H1 (cell line): ENCODE results near the gene NAV2. TPM values are rescaled to one million over a fixed set of nuclear protein-coding genes. Genes with fewer than 3 reads are reported as not detected.

Experiments
- CTCF ChIA-PET: fragments of 300-600 bp; sonication (Branson Sonifier 250); formaldehyde crosslinking; loops from one replicate; lab custom pipeline; 2021; ENCODE audit not compliant: partially characterized antibody; lab: Charles Lee
- POLR2A ChIA-PET: fragments of 300-600 bp; sonication (Branson Sonifier 250); formaldehyde crosslinking; loops from one replicate; lab custom pipeline; 2021; ENCODE audit warnings: inconsistent platforms; ENCODE audit not compliant: partially characterized antibody; lab: Charles Lee
- DNase-seq, 2 experiments: peaks; one replicate each; pipeline versions ENCODE4 v3.0.0 to v3.0.0-alpha.2; 2010 to 2022; ENCODE audit warnings: low spot score in 2 of 2, low read depth in 1 of 2, mixed read lengths in 1 of 2
- FAIRE-seq: peaks from 2 replicates; lab custom pipeline; 2011; peaks lifted over from hg19 to GRCh38; lab: Jason Lieb, UNC
- H2AFZ ChIP-seq: 2 replicates; pipeline ENCODE4 v1.8.1; 2012; ENCODE audit warnings: low read length, inconsistent platforms
- H2AK5ac ChIP-seq: 2 replicates; pipeline ENCODE4 v1.6.1; 2013; ENCODE audit warnings: low read depth, low read length
- H2BK120ac ChIP-seq: replicated peaks from 2 replicates; pipeline ENCODE3; 2013; ENCODE audit warnings: low read depth, low read length, inconsistent platforms
- H2BK12ac ChIP-seq: 2 replicates; pipeline ENCODE4 v1.6.1; 2013; ENCODE audit warnings: low read depth, low read length
- H2BK15ac ChIP-seq: 2 replicates; pipeline ENCODE4 v1.6.1; 2013; ENCODE audit warnings: low read length
- H2BK20ac ChIP-seq: 2 replicates; pipeline ENCODE4 v1.6.1; 2013; ENCODE audit warnings: low read length
- H2BK5ac ChIP-seq: 2 replicates; pipeline ENCODE4 v1.6.1; 2013; ENCODE audit warnings: low read depth, low read length
- H3K14ac ChIP-seq: 2 replicates; pipeline ENCODE4 v1.6.1; 2013; ENCODE audit warnings: inconsistent platforms; ENCODE audit not compliant: insufficient read length
- H3K18ac ChIP-seq: 2 replicates; pipeline ENCODE4 v1.6.1; 2013; ENCODE audit warnings: low read length; ENCODE audit errors: extremely low read depth
- H3K23ac ChIP-seq: 2 replicates; pipeline ENCODE4 v1.6.1; 2013; ENCODE audit warnings: inconsistent platforms; ENCODE audit not compliant: insufficient read length
- H3K23me2 ChIP-seq: 2 replicates; pipeline ENCODE4 v1.6.1; 2013; ENCODE audit warnings: low read depth, low read length
- H3K27ac ChIP-seq: 2 replicates; pipeline ENCODE4 v1.6.1; 2011; ENCODE audit warnings: low read depth, low read length, inconsistent platforms
- H3K27me3 ChIP-seq, 4 experiments: replicated peaks in 1 of 4; 1 replicate in 1 of 4; 2 replicates in 3 of 4; pipeline versions ENCODE4 v1.6.1 to v1.8.1; 2011 to 2013; ENCODE audit warnings: low read length in 3 of 4, mild to moderate bottlenecking in 3 of 4, inconsistent platforms in 2 of 4, mixed read lengths in 2 of 4, moderate library complexity in 1 of 4; ENCODE audit not compliant: control insufficient read depth in 3 of 4, insufficient read depth in 3 of 4; ENCODE audit errors: extremely low read depth in 1 of 4
- H3K36me3 ChIP-seq, 4 experiments: 2 replicates each; pipeline versions ENCODE4 v1.6.1 to v1.8.1; 2011 to 2013; ENCODE audit warnings: mild to moderate bottlenecking in 4 of 4, low read length in 3 of 4, moderate library complexity in 2 of 4, control low read depth in 1 of 4, inconsistent platforms in 1 of 4; ENCODE audit not compliant: insufficient read depth in 4 of 4, control insufficient read depth in 2 of 4
- H3K4ac ChIP-seq: replicated peaks from 2 replicates; pipeline ENCODE3; 2013; ENCODE audit warnings: low read length, low read depth, mixed read lengths, inconsistent platforms; ENCODE audit not compliant: insufficient read length
- H3K4me1 ChIP-seq, 4 experiments: replicated peaks in 1 of 4; 1 replicate in 1 of 4; 2 replicates in 3 of 4; pipeline versions ENCODE4 v1.6.1 to v1.8.1; 2011 to 2013; ENCODE audit warnings: low read length in 3 of 4, inconsistent platforms in 2 of 4, mixed read lengths in 1 of 4; ENCODE audit not compliant: insufficient read depth in 4 of 4, control insufficient read depth in 3 of 4
- H3K4me2 ChIP-seq, 2 experiments: 2 replicates each; pipeline versions ENCODE4 v1.6.1 to v1.8.1; 2011 to 2013; ENCODE audit warnings: low read depth in 2 of 2, low read length in 2 of 2, control low read depth in 1 of 2, inconsistent platforms in 1 of 2, mild to moderate bottlenecking in 1 of 2; ENCODE audit not compliant: insufficient read depth in 1 of 2
- H3K4me3 ChIP-seq, 4 experiments: fragments of 200-600, 300-600 bp in 1 of 4; sonication (generic), shearing (Covaris generic), sonication (Bioruptor Twin) in 1 of 4; 2 replicates each; pipeline versions ENCODE4 v1.5.1 to v1.8.1; 2011 to 2016; ENCODE audit warnings: low read length in 4 of 4, low read depth in 3 of 4, control low read depth in 2 of 4, inconsistent platforms in 2 of 4, mild to moderate bottlenecking in 2 of 4, mixed read lengths in 1 of 4, moderate library complexity in 1 of 4; ENCODE audit not compliant: insufficient read depth in 2 of 4; ENCODE audit errors: extremely low read depth in 1 of 4
- H3K56ac ChIP-seq: replicated peaks from 2 replicates; pipeline ENCODE3; 2013; ENCODE audit warnings: low read depth, mild to moderate bottlenecking, mixed read lengths, low read length, inconsistent platforms; ENCODE audit not compliant: insufficient read length
- H3K79me1 ChIP-seq: 2 replicates; pipeline ENCODE4 v1.6.1; 2013; ENCODE audit warnings: low read depth, low read length, control low read depth
- H3K79me2 ChIP-seq, 2 experiments: 2 replicates each; pipeline versions ENCODE4 v1.6.1 to v1.8.1; 2012 to 2013; ENCODE audit warnings: low read length in 2 of 2, mild to moderate bottlenecking in 2 of 2, inconsistent platforms in 1 of 2; ENCODE audit not compliant: insufficient read depth in 2 of 2, control insufficient read depth in 1 of 2
- H3K9ac ChIP-seq, 4 experiments: replicated peaks in 1 of 4; 1 replicate in 1 of 4; 2 replicates in 3 of 4; pipeline versions ENCODE4 v1.6.1 to v1.8.1; 2011 to 2013; ENCODE audit warnings: low read depth in 3 of 4, low read length in 3 of 4, control low read depth in 2 of 4, mild to moderate bottlenecking in 2 of 4, moderate library complexity in 2 of 4, inconsistent platforms in 1 of 4; ENCODE audit errors: extremely low read depth in 1 of 4
- H3K9me3 ChIP-seq, 2 experiments: 2 replicates each; pipeline versions ENCODE4 v1.6.1 to v1.8.1; 2012 to 2013; ENCODE audit warnings: mild to moderate bottlenecking in 2 of 2, moderate library complexity in 2 of 2, control low read depth in 1 of 2, inconsistent platforms in 1 of 2, low read depth in 1 of 2, low read length in 1 of 2, mixed read lengths in 1 of 2; ENCODE audit not compliant: insufficient read depth in 2 of 2
- H4K20me1 ChIP-seq, 2 experiments: replicated peaks in 1 of 2; 2 replicates each; pipeline versions ENCODE3 to v1.8.1; 2011 to 2013; ENCODE audit warnings: inconsistent platforms in 2 of 2, low read length in 2 of 2, mild to moderate bottlenecking in 1 of 2; ENCODE audit not compliant: insufficient read depth in 2 of 2, control insufficient read depth in 1 of 2
- H4K5ac ChIP-seq: 2 replicates; pipeline ENCODE4 v1.6.1; 2013; ENCODE audit warnings: low read length, low read depth, mixed read lengths, inconsistent platforms; ENCODE audit not compliant: insufficient read length
- H4K8ac ChIP-seq: 2 replicates; pipeline ENCODE4 v1.8.0; 2013; ENCODE audit warnings: mild to moderate bottlenecking, moderate library complexity, low read length, inconsistent platforms; ENCODE audit not compliant: insufficient read depth; ENCODE audit errors: extremely low read depth
- H4K91ac ChIP-seq: replicated peaks from 2 replicates; pipeline ENCODE3; 2013; ENCODE audit warnings: low read length, mixed read lengths, inconsistent platforms; ENCODE audit not compliant: insufficient read length
- CBX5 ChIP-seq: fragments of 300-800, 300-1000 bp; sonication (generic); IDR thresholded peaks from 2 replicates; pipeline ENCODE4 v1.7.1; 2016; ENCODE audit warnings: antibody characterized with exemption, low read length, low read depth
- E2F6 ChIP-seq: IDR thresholded peaks from 2 replicates; pipeline ENCODE4 v1.6.1; 2012; ENCODE audit warnings: inconsistent platforms
- EZH2 ChIP-seq: fragments of 200-600 bp; sonication (generic); IDR thresholded peaks from 2 replicates; pipeline ENCODE4 v1.7.1; 2012; ENCODE audit warnings: low read depth, mild to moderate bottlenecking, moderate library complexity, low read length, inconsistent platforms; ENCODE audit not compliant: severe bottlenecking
- HDAC2 ChIP-seq, 2 experiments: fragments of 300-600 bp in 1 of 2; sonication (generic) in 1 of 2; IDR thresholded peaks; 2 replicates each; pipeline ENCODE4 v1.6.1; 2011 to 2012; ENCODE audit warnings: low read depth in 2 of 2, low read length in 2 of 2, mild to moderate bottlenecking in 2 of 2, moderate library complexity in 2 of 2, borderline replicate concordance in 1 of 2, inconsistent platforms in 1 of 2
- JUN ChIP-seq: IDR thresholded peaks from 2 replicates; pipeline ENCODE4 v1.6.1; 2011; ENCODE audit warnings: low read depth, mild to moderate bottlenecking, improper control_type of control experiment, low read length
- PHF8 ChIP-seq: fragments of 200-600 bp; sonication (generic); conservative IDR thresholded peaks from 2 replicates; pipeline ENCODE4 v1.7.1; 2012; ENCODE audit warnings: low read depth, mild to moderate bottlenecking, inconsistent platforms, low read length, moderate library complexity
- RFX5 ChIP-seq: IDR thresholded peaks from 2 replicates; pipeline ENCODE4 v1.6.1; 2011; ENCODE audit warnings: low read depth, low read length, improper control_type of control experiment, borderline replicate concordance
- WGBS, 2 experiments: shearing (Covaris generic) in 1 of 2; methylation state at CpG; one replicate each; pipeline versions ENCODE4 v1.1.6 to v1.1.7; 2013 to 2015; ENCODE audit warnings: low lambda C conversion rate in 2 of 2, mixed read lengths in 2 of 2, inconsistent platforms in 1 of 2, low coverage in 1 of 2, missing lambda C conversion rate in 1 of 2; ENCODE audit not compliant: insufficient replicate concordance in 2 of 2, insufficient coverage in 1 of 2, insufficient read length in 1 of 2; ENCODE audit errors: extremely low coverage in 1 of 2, missing lambda C conversion rate in 1 of 2; 5-methylcytosine and 5-hydroxymethylcytosine counted together
- polyA plus RNA-seq, 7 experiments: library from polyadenylated mRNA; depleted of rRNA in 3 of 7; stranded (reverse) in 5 of 7; unstranded in 2 of 7; fragments of >200 nt in 5 of 7; fragments of 200-250 nt in 2 of 7; gene quantifications; 1 replicate in 5 of 7; 2 replicates in 1 of 7; 4 replicates in 1 of 7; pipeline versions ENCODE4 v1.2.1 to v1.2.3, GENCODE V29; 2011 to 2013; ENCODE audit warnings: missing spikeins in 2 of 7, mixed read lengths in 2 of 7
- total RNA-seq: library from RNA; stranded (reverse); fragmentation: NEBNext Ultra II Directional; extraction: Animal tissue kit (Norgen Biotek cat#: 25700); gene quantifications from 2 replicates; pipeline ENCODE4 v1.2.1, GENCODE V29; 2021

The NAV2 gene
- total and polyA plus RNA-seq, 2 of the 8 experiments (the other 6 are each of a cell fraction or from before 2014, with no cell fraction given) = 35.6 to 73.6 TPM

DNA sequence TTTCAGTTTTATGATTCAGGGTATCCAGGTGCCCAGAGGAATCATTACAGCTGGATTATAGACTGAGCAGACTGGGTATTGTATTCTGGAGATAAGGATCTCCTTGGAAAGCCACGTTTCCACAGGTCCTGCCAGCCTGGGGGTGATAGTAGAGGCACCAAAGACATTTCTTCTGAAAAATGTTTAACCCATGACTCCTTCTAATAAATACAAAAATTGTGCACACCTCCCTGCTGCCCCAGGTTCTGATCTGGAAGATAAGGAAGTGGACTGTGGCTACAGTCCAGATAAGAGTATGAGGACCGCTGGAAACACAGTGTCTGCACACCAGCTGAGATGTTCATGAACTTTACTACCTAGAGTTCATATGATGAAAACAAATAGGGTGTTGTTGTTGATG, 255.2 kb downstream of the NAV2 start:
- H2BK120ac ChIP-seq = no peak overlapping the region
- H3K36me3 ChIP-seq = peaks cover 2 to 9% (median 5%) of the 10 kb centered on the region in 4 experiments; a peak in 6 of 8 replicates
- H4K5ac ChIP-seq = no peak overlapping the region
- no peak overlapping the region for H4K91ac ChIP-seq
- H3K79me2 ChIP-seq = 0 out of 4 replicates have a peak, but pooled peaks cover 0 to 3% of the 10 kb centered on the region in 2 experiments
- no peak for FAIRE-seq
- WGBS, 2 experiments = 92% methylated on average over 2 of the region's 2 CpGs; no CpG with 5 or more reads in 1 of the 2 experiments
- H3K27ac ChIP-seq = no peak overlapping the region
- POLR2A ChIA-PET = interaction anchor here (1.2 to 1.7 kb wide), 2 partner anchors 14 to 21 kb away, joined by 3 read pairs; no protein-coding TSS in a partner anchor
- no peak overlapping the region for H3K4me2 ChIP-seq
- H4K8ac ChIP-seq = no peak overlapping the region
- no peak for TF ChIP-seq EZH2
- TF ChIP-seq E2F6 = no peak
- TF ChIP-seq JUN = no peak
- no peak for TF ChIP-seq HDAC2 (IDR thresholded peaks at IDR 0.05; ENCODE audit: borderline replicate concordance in 1 of 2, low read depth in 2 of 2, low read length in 2 of 2)
- TF ChIP-seq PHF8 = no peak
- no peak for TF ChIP-seq RFX5
- TF ChIP-seq CBX5 = no peak
- TF ChIP-seq, all 59 proteins: peak for 0
- no peak overlapping the region for H3K18ac ChIP-seq
- no peaks in the 10 kb centered on the region for H3K27me3 ChIP-seq
- peaks cover 0 to 4% of the 10 kb centered on the region in 2 experiments for H4K20me1 ChIP-seq
- H2BK5ac ChIP-seq = no peak overlapping the region
- no peak overlapping the region for H3K4ac ChIP-seq
- H3K9ac ChIP-seq = no peak overlapping the region
- H2BK15ac ChIP-seq = no peak overlapping the region
- H2BK12ac ChIP-seq = no peak overlapping the region
- no peaks in the 10 kb centered on the region for H3K9me3 ChIP-seq
- H3K14ac ChIP-seq = no peak overlapping the region
- H3K56ac ChIP-seq = no peak overlapping the region
- H2BK20ac ChIP-seq = no peak overlapping the region
- CTCF ChIA-PET = interaction anchor here (1.1 to 3.8 kb wide), 8 partner anchors 11 to 162 kb away, joined by 3 to 14 read pairs (median 4); no protein-coding TSS in a partner anchor
- no peak overlapping the region for H3K4me3 ChIP-seq
- H3K23ac ChIP-seq = no peak overlapping the region
- DNase-seq = no peak
- H3K79me1 ChIP-seq = no peaks in the 10 kb centered on the region; the same call in 1 of the 2 replicates
- H2AFZ ChIP-seq = no peak overlapping the region
- no peaks in the 10 kb centered on the region for H3K23me2 ChIP-seq
- no peaks in the 10 kb centered on the region for H3K4me1 ChIP-seq
- H2AK5ac ChIP-seq = no peak overlapping the region
